Lower leg skin (tissue), 4 donors: ENCODE measurements around the gene FRS2. TPM values are rescaled to one million over a fixed set of nuclear protein-coding genes. Genes with fewer than 3 reads are reported as not detected.
A peak's percentile ranks its signal among the peaks of the same experiment; 100 is the strongest.

ENCODE experiments used
- DNase-seq, 2 donors: peaks; one replicate each; pipeline ENCODE4 v3.0.0-alpha.2; 2019; ENCODE audit warnings: low spot score in 2 of 2
- H3K4me3 ChIP-seq: fragments of 200-600 bp; sonication (generic); 2 replicates; pipeline ENCODE4 v1.5.1; 2017; ENCODE audit warnings: mild to moderate bottlenecking, low read depth; ENCODE audit not compliant: poor library complexity, severe bottlenecking
- POLR2A ChIP-seq, 2 donors: fragments of 450-650 bp; IDR thresholded peaks; one replicate each; pipeline ENCODE4 v1.6.1; 2016 to 2017; ENCODE audit warnings: antibody characterized with exemption in 2 of 2, mild to moderate bottlenecking in 1 of 2, moderate library complexity in 1 of 2
- WGBS, 2 donors: methylation state at CpG; one replicate each; pipeline ENCODE4 v1.1.5; 2018; 5-methylcytosine and 5-hydroxymethylcytosine counted together
- intact Hi-C: fragments of 100-400 bp; cut with DNase I; formaldehyde crosslinking; loops from one replicate; pipeline ENCODE4 v1.15.0; 2023; ENCODE audit warnings: low total_unique reads
- total RNA-seq, 4 donors: library from RNA; depleted of rRNA; stranded (reverse); fragments of >200 nt; gene quantifications; one replicate each; pipeline ENCODE4 v1.1.0, GENCODE V29; 2016
- TF ChIP-seq, protein P1 (sequence below), 3 donors: fragments of 450-650 bp; IDR thresholded peaks; one replicate each; pipeline ENCODE4 v1.5.1; 2016; ENCODE audit warnings: antibody characterized with exemption in 3 of 3, mild to moderate bottlenecking in 3 of 3, moderate library complexity in 2 of 3

Gene FRS2
- total RNA-seq, 4 donors from 2014 or later = 33.7 to 64.7 (median 43.5) TPM

DNA sequence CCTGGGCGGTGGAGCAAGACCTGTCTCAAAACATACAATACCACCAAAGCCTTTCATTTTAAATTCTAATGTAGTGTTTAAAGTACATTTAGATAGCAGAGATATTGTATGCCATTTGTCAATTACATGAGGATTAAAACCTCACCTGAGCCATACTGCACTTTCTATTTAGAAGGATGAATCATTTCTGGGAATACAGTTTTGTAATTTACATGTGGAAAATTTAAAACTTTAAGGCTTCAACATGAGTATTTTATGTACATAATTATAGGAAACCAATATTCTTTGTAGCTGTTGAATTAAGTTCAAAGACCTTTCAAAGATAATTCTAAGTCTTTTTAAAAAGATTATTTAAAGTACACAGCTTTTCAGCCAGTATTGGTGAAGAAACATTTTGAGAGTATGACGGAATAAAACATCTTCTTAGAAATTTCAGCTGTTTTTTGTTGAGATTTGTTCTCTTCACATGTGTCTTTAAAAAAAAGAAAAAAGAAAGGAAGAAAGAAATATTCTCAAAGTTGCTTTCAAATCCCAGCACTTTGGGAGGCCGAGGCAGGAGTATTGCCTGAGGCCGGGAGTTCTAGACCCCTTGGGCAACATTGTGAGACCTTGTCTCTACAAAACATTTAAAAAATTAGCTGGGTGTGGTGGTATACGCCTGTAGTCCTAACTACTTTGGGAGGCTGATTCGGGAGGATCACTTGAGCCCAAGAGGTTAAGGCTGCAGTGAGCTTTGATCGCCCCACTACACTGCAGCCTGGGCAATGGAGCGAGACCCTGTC is 80.6 kb downstream of the FRS2 start:
- WGBS, 2 donors = 87 to 91% methylated on average over 8 of the region's 8 CpGs
- intact Hi-C loops = no loop called here
- TF ChIP-seq, protein P1, sequence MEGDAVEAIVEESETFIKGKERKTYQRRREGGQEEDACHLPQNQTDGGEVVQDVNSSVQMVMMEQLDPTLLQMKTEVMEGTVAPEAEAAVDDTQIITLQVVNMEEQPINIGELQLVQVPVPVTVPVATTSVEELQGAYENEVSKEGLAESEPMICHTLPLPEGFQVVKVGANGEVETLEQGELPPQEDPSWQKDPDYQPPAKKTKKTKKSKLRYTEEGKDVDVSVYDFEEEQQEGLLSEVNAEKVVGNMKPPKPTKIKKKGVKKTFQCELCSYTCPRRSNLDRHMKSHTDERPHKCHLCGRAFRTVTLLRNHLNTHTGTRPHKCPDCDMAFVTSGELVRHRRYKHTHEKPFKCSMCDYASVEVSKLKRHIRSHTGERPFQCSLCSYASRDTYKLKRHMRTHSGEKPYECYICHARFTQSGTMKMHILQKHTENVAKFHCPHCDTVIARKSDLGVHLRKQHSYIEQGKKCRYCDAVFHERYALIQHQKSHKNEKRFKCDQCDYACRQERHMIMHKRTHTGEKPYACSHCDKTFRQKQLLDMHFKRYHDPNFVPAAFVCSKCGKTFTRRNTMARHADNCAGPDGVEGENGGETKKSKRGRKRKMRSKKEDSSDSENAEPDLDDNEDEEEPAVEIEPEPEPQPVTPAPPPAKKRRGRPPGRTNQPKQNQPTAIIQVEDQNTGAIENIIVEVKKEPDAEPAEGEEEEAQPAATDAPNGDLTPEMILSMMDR (IDR thresholded peaks at IDR 0.05) = no peak
- TF ChIP-seq POLR2A (IDR thresholded peaks at IDR 0.05) = no peak
- no peak overlapping the region for H3K4me3 ChIP-seq
- no peak for DNase-seq

DNA sequence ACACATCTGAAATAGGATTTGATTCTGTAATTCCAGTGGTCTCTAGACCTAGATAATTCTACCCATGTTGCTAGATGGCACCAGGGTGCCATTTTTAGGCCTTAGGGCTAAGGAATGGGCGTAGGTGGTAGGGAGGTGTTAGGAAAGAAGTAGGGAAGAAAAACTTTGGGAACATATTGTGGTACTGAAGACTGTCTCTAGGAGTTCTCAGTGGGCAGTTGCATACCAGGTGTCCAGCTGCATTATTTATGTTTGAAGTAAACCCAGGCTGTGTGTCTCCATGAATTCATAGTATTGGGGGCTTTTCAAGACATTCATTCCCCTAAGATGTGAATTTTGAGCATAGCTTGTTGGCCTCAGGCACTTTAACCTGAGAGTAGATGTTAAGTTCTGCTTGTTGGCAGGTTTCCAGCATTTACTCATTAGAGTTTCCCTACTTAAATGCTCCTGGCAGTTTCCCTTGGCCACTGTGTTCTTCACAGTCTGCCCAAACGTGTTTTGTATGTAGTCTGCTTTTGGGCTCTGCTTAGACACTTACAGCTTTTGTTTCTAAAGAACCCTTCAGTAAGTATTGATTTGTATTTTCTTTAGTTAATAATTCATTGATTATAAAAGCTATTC is 83.5 kb downstream of the FRS2 start:
- DNase-seq = peak in 1 of 2 donors; percentile 33
- no peak overlapping the region for H3K4me3 ChIP-seq
- TF ChIP-seq, protein P1 (IDR thresholded peaks at IDR 0.05) = no peak
- TF ChIP-seq POLR2A (IDR thresholded peaks at IDR 0.05) = no peak
- WGBS, 2 donors = 45 to 47% methylated on average over 2 of the region's 2 CpGs
- intact Hi-C loops = no loop called here

DNA sequence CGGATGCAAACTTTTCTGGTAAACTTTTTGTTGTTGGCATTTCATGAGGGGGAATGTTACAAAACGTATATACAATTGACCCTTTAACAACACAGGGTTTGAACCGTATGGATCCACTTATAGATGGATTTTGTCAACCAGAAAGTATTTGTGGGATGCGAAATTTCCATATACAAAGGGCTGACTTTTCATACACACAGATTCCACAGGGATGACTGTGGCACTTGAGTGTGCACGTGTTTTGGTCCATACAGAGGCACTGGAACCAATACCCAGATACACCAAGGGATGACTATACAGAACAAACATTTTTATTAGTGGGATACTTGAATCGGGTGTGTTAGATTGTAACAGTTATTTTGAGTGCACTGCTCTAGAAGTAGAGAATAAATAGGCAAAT is 85.3 kb downstream of the FRS2 start:
- intact Hi-C loops = no loop called here
- TF ChIP-seq, protein P1 (IDR thresholded peaks at IDR 0.05) = no peak
- no peak for TF ChIP-seq POLR2A (IDR thresholded peaks at IDR 0.05)
- 73 to 76% methylated on average over 6 of the region's 6 CpGs for WGBS, 2 donors
- no peak for DNase-seq
- no peak overlapping the region for H3K4me3 ChIP-seq

DNA sequence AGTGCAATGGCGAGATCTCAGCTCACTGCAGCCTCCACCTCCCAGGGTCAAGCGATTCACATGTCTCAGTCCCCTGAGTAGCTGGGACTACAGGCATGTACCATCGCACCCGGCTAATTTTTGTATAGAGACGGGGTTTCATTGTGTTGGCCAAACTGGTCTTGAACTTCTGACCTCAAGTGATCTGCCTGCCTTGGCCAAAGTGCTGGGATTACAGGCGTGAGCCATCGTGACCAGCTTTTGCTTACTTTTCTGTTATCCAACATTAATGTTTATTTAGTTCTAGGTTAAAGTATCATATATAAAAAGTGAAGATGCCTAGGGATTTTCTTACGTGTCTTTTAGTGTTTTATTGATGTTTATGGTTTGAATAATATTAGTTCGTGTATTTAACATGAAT is 86.2 kb downstream of the FRS2 start:
- WGBS, 2 donors = 92 to 97% methylated on average over 9 of the region's 9 CpGs
- intact Hi-C loops = no loop called here
- DNase-seq = no peak
- H3K4me3 ChIP-seq = no peak overlapping the region
- no peak for TF ChIP-seq POLR2A (IDR thresholded peaks at IDR 0.05)
- TF ChIP-seq, protein P1 (IDR thresholded peaks at IDR 0.05) = no peak

DNA sequence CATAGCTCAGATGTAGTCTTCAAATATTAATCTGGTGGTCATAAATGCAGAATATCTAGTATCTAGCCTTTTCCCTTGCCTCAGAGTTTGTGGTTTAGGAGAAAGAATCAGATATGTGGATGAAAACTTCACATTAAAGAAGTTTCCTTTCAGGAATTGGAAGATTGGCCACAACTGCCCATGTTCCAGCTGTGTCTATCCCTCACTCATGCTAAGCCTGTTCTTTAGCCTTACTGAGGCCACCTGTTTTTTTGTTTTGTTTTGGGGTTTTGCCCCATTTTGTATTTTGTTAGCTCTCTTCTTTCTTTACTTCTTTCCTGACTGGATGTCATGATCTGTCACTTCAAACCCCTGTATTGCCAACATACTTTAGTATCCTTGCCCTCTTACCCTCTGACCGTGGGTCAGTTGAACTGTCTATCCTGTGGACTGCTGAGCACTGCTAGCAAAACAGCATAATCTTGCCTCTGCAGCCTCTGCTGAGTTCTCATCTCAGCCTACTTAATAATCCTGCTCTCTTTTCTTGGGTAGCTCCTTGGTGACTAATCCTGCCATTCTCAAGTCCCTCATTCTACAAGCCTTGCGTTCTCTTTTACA is 93.1 kb downstream of the FRS2 start:
- no peak overlapping the region for H3K4me3 ChIP-seq
- TF ChIP-seq POLR2A (IDR thresholded peaks at IDR 0.05) = no peak
- TF ChIP-seq, protein P1 (IDR thresholded peaks at IDR 0.05) = no peak
- intact Hi-C loops = no loop called here
- 98 to 100% methylated on average over 2 of the region's 2 CpGs for WGBS, 2 donors
- DNase-seq = no peak
